NOMO-1 treated with dmso at 0.1 percent for 144 hours (cell line): ENCODE data around the gene IQCB1.
A peak's percentile ranks its signal among the peaks of the same experiment; 100 is the strongest.
"Not testable (repeated sequence)": the region's sequence is repeated elsewhere in the genome, so short reads cannot be mapped to it uniquely, and the experiment has no call there.

ENCODE experiments used
- DNase-seq: peaks from one replicate; lab custom pipeline; 2025; ENCODE audit not compliant: unreplicated experiment; lab: John Stamatoyannopoulos, UW

IQCB1 gene, protein sequence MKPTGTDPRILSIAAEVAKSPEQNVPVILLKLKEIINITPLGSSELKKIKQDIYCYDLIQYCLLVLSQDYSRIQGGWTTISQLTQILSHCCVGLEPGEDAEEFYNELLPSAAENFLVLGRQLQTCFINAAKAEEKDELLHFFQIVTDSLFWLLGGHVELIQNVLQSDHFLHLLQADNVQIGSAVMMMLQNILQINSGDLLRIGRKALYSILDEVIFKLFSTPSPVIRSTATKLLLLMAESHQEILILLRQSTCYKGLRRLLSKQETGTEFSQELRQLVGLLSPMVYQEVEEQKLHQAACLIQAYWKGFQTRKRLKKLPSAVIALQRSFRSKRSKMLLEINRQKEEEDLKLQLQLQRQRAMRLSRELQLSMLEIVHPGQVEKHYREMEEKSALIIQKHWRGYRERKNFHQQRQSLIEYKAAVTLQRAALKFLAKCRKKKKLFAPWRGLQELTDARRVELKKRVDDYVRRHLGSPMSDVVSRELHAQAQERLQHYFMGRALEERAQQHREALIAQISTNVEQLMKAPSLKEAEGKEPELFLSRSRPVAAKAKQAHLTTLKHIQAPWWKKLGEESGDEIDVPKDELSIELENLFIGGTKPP

DNA sequence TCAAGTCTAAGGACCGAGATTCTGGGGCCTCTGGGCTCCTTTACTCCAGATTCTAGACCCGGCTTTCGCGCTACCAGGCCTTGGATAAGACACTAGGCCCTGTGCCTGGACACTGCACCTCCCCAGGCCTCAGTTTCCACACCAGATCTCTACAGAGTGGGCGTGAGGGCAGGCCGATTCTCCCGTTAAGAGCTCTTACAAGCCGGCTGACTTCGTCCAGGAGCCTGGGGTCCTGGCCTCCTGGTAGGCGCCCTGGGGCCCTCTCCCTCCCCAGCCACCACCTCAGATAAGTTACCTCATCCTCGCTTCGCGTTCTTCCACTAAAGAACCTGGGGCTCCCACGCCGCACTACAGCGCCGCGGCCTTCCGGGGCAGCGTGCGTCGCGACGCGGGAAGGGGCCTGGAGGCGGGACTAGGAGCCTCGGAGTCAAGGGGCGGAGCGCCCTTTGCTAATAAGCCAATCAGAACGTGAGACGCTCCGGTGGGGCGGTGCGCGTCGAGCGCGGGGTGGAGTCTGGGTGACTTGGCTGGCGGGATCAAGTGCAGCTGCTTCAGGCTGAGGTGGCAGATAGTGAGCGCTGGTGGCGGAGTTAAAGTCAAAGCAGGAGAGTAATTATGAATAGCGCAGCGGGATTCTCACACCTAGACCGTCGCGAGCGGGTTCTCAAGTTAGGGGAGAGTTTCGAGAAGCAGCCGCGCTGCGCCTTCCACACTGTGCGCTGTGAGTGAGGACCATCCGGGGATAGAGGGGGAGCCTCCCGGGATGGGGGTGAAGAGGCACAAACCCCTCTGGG is at the start of gene IQCB1, which contains the start of gene EAF2:
Gene IQCB1, minus strand, starts transcription at position 390 of the 794 bp plus-strand sequence. CDS start 6,100 bp downstream, outside the sequence.
Gene EAF2, plus strand, starts transcription at position 539 of the 794 bp plus-strand sequence. Its CDS starts 77 bp downstream, at position 616.
- DNase-seq = peak; percentile 97

DNA sequence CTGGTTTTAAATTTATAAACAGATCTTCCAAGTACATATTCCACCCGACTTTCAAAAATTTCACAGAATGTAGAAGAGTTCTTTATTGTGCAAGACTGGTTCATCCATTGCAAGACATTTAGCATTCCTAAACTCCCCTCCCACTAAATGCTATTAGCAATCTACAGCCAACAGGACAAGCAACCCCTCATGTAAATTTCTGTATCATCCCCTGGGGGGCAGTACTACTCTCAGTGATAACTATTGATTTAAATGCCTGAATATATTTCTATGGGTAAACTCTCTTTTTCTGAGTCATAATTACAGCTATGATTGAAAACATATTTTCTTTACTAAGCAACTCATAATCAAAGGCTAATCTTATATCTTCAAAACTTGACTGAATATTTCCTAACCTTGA is 48.6 kb upstream of the IQCB1 start:
- no peak for DNase-seq

DNA sequence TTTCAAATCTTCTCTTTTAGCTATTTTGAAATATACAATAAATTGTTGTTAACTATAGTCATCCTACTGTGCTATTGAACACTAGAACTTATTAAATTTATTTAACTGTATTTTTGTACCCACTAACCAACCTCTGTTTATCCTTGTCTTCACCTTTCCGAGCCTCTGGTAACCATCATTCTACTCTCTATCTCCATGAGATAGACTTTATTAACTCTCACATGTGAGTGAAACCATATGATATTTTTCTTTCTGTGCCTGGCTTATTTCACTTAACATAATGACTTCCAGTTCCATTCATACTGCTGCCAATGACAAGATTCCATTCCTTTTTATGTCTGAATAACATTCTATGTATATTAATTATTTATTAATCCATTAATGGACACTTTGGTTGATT is 43.6 kb upstream of the IQCB1 start:
- no peak for DNase-seq

DNA sequence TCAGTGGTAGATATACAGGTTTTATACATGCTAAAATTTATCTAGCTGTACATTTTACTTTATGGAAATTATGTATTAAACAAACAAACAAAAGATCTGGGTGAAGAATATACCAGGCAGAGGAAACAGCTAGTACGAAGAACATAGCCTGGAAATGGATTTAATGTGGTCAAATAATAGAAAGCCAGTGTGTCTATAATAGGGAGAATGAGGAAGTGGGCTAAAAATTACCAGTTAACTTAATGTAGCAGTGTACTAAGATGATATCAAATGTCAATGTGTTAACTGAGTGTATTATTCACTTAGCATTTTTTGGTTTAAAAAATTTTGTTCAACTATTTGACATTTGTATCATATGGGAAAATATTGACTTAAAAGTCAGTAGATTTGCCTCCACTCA is 36.6 kb upstream of the IQCB1 start:
- DNase-seq = peak; percentile 4

DNA sequence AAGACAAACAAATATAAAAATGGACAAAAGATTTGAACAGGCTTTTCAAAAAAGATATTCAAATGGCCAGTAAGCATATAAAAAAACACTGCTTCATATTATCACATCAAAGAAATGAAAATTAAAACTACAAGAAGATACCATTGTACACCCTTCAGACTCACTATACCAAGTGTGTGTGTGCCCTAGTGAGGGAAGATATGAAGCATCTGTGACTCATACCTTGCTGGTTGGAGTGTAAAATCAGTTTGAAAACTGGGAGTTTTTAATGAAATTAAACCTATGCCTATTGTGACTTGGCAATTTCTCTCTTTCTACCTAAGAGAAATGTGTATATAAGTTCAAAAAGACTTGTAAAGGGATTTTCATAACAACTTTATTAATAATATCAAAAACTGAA is 35.9 kb upstream of the IQCB1 start:
- no peak for DNase-seq

DNA sequence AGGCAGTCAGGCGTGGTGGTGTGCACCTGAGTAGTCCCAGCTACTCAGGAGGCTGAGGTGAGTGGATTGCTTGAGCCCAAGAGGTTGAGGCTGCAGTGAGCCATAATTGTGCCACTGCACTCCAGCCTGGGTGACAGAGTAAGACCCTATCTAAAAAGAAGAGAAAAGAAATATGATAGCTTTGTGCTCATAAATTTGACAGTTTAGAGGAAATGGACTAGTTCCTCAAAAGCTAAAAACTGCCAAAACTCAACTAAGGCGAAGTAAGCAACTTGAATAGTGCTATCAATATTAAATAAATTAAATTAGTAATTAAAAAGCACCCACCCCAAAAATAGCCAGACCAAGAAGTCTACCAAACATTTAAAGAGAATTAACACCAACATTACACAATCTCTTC is 34.9 kb upstream of the IQCB1 start:
- peak; percentile 59 for DNase-seq

DNA sequence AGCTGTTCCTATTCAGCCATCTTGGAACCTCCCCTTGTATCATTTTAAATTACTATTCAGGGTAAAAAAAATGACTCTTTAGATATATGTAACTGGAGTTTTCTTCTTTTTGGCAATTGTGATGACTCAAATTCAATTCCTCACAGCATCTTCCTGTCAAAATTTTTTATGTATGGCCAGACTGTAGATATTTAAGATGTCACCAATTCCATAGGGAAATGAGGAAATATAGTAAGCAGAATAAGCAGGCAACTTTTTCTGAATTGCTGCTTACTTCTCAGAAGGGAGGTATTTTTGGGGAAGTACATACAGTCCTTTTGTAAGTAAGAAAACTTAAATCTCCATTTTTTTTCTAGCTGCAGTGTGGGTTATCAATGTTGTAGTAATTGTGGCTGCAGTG is 28.9 kb upstream of the IQCB1 start:
- no peak for DNase-seq

DNA sequence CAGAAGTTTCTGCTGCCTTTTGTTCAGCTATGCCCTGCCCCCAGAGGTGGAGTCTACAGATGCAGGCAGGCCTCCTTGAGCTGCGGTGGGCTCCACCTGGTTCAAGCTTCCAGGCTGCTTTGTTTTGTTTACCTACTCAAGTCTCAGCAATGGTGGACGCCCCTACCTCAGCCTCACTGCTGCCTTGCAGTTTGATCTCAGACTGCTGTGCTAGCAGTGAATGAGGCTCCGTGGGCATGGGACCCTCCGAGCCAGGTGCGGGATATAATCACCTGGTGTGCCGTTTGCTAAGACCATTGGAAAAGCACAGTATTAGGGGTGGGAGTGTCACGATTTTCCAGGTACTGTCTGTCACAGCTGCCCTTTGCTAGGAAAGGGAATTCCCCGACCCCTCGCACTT is 28.4 kb upstream of the IQCB1 start:
- not testable (repeated sequence) for DNase-seq

DNA sequence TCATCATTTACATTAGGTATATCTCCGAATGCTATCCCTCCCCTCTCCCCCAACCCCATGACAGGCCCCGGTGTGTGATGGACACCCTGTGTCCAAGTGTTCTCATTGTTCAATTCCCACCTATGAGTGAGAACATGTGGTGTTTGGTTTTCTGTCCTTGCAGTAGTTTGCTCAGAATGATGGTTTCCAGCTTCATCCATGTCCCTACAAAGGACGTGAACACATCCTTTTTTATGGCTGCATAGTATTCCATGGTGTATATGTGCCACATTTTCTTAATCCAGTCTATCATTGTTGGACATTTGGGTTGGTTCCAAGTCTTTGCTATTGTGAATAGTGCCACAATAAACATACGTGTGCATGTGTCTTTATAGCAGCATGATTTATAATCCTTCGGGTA is 22.9 kb upstream of the IQCB1 start:
- DNase-seq = not testable (repeated sequence)

DNA sequence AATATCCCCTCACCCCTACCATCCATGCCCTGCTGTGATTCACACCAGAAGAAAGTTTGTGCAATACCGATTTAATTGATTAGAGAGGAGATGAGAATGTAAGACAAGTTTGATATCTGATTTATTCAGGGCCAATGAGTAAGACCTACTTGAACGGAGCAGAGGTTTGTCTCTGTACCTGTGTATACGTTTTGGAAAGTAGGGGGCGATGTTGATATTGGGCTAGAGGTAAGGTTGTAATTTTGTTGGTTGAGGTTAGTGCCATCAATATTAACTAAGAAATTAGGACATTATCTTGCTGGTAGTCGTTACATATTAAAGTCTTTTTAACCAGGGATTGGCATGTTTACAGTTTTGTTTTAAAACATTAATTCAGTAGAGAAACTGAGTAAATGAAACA is 20.7 kb upstream of the IQCB1 start:
- DNase-seq = no peak

DNA sequence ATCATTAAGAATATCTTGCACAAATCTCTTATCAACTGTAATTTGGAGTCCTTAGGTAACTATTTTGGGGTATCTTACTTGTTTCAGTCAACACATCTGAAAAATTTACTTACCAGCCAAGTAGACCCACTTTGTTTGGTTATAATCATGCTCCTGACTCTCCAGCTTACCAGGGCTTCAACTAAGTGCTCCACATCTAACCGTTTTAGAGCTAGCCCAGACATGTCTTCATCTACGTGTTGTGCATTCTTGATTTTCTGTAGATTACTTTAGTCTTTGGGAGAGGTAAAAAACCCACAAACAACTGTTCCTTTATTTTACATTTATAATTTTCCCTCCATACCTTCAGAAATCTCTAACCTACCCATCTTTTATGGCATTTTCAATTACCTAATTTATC is 17.4 kb upstream of the IQCB1 start:
- DNase-seq = no peak

DNA sequence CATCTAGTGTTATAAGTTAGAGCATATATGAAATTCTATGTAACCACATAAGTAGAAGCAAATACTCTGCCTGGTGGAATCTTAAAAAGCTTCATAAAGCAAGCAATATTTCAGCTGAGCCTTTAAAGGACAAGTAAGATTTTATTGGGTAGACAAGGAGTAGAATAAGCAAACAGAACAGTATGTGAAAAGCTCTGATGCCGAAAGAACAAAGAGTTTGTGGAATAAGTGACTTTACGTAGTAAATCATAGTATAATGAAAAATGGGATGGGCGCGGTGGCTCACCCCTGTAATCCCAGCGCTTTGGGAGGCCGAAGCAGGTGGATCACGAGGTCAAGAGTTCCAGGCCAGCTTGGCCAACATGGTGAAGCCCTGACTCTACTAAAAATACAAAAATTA is 10.0 kb upstream of the IQCB1 start:
- DNase-seq = no peak

DNA sequence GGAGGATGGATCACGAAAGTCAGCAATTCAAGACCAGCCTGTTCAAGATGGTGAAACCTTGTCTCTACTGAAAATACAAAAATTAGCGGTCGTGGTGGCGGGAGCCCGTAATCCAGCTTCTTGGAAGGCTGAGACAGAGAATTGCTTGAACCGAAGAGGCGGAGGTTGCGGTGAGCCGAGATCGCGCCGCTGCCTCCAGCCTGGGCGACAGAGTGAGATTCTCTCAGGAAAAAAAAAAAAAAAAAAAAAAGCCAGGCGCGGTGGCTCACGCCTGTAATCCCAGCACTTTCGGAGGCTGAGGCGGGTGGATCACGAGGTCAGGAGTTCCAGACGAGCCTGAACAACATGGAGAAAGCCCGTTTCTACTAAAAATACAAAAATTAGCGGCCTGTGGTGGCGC is 5.1 kb upstream of the IQCB1 start:
- DNase-seq = no peak

DNA sequence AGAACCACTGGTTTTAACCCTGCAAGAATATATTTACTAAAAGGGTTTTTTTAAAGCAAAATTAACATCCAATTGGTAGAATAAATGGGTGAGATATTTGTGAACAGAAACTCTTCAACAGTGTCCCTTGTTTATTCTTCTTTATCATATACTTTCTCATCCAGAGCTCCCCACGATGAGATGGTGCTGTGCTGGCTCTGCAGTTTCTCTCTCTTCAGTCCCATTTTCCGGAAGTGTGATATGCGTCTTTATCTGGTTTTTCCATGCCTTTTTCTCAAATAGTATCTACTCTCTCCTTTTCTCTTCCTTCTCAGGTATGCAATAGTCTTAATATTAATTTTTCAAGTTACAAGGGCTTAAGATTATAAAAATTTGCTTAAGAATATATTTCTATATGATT is 1.6 kb upstream of the IQCB1 start:
- no peak for DNase-seq

DNA sequence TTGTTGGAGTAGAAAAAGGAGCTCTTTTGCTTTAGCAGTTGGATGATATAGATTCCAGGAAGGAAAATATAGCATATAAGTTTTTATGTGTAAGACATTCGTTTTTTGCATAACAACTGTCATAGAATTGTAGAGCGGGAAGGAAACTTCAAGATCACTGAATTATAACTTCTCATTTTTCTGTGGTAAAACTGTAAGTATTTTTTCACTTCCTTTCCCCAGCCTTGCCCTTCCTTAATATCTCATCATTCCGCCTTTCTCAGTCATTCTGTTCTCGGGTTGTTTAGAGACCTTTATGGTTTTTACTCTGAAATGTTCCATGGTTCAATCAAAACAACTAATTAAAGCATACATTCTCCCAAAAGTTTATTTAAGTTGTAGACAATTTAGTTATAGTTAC is 1.2 kb upstream of the IQCB1 start:
- peak; percentile 48 for DNase-seq

DNA sequence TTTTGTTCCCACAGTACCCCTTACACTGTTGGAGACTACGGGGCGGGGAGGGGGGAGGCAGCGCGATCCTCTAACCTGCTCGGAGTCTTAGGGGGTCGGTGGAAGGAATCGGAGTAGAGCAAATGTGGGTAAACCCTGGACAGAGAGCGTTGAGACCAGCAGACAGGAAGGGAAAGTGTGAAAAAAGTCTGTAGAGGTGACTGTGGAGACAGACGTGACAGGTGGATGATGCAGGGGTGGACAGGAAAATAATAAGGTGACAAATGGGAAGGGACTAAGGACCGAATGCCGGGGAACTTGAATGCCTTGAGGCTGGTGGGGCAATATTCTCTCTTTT is 573 bp upstream of the IQCB1 start:
- DNase-seq = peak; percentile 7

DNA sequence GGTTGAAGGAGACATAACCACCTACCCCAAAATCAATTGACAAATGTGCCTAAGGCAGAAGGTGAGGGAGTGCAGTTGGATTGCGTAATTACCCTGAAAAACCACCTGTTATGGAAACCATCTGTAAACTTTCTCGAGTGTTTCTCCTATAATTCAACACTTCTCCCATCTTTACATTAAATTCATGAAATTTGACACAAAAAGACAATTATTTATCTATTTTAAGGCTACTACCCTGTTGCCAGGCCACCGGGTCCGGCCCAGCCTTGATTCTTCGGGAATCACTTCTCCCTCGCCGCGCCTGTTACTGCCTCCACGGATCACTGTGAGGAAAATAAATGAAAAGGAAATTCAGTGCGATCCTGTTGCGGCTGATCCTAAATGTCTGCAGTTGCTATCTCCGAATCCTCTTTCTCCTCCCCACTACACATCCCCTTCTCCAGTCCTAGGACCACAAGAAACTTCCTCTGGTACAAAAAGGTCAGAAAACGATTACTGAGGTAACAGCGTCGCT is 646 bp downstream of the IQCB1 start:
- DNase-seq = peak; percentile 4

DNA sequence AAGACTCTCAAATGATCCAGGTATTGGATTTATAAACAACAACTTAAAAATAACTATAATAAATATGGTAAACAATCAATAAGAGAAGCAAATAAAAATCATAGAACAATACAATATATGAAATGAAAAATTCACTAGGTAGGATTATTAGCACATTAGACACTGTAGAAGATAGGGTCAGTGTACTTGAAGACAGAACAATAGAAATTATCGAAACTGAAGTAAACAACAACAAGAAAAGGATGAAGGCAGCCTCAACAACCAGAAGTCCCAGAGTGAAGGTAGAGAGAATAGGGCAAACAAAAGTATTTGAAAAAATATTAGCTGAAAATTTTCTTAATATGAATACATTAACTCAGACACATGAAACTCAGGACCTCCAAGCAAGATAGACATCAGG is 11.9 kb downstream of the IQCB1 start:
- no peak for DNase-seq

DNA sequence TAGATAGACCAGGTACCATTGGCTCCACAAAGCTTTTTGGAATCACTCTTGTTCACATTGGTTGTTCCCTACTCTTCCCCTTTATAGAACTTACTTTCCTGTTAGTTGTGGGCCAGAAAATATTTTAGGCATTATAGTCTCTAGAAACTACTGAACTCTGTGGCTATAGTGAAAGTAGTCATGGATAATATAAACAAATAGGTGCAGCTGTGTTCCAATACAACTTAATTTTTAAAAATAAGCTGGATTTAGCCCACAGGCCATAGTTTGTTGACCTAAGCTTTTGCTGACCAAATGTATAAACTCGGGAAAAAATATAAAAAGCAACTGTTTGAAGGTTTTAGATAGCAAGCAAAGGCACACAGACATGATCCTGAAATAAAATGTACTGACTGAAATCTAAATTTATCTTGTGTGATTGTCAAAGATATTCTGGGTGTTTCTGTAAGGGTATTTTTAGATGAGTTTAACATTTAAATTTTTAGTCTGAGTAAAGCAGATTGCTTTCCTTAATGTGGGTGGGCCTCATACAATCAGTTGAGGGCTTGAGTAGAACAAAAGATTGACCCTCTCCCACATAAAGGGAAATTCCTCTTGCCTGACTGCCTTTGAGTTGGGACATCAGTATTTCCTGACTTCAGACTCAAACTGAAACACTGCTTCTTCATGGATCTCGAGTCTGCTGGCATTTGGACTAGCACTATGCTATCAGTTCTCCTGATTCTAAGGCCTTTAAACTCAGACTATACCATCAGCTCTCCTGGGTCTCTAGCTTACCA is 13.2 kb downstream of the IQCB1 start:
- DNase-seq = no peak

DNA sequence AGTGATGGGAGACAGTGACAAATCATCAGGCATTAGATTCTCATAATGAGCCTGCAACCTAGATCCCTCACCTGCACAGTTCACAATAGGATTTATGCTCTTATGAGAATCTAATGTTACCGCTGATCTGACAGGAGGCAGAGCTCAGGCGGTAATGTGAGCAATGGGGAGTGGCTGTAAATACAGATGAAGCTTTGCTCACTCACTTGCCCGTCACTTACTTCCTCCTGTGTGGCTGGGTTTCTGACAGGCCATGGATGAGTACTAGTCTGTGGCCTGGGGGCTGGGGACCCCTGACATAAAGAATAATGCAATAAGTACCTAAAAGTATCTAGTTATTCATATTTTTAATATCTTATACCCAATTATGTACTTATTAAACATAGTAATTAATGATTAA is 15.6 kb downstream of the IQCB1 start:
- DNase-seq = no peak

DNA sequence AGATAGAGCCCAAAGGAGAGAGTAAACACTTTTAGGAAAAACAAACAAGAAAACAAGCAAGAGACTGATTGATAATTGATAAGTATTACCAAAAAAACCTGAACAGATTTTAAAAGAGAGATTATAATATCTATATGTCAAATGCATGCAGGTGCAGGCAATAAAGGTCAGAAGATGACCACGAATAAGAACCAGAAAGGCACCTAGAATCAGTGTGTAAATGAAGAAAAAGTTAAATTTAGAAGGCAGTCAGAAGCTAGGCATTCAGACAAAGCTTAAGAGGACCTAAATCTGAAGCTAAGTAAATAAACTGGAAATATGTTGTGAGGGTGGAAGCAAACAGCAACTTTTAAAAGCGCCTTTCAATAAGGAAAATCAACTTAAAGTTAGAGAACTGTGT is 16.3 kb downstream of the IQCB1 start:
- no peak for DNase-seq
